Urothelium cell line (cell line): ENCODE results near the gene CLTB.

Experiments used
- DNase-seq: peaks from one replicate; pipeline ENCODE4 v3.0.0; 2011; ENCODE audit warnings: low spot score, mixed read lengths
- FAIRE-seq: peaks from 2 replicates; lab custom pipeline; 2011; peaks lifted over from hg19 to GRCh38; lab: Jason Lieb, UNC

The CLTB gene

DNA sequence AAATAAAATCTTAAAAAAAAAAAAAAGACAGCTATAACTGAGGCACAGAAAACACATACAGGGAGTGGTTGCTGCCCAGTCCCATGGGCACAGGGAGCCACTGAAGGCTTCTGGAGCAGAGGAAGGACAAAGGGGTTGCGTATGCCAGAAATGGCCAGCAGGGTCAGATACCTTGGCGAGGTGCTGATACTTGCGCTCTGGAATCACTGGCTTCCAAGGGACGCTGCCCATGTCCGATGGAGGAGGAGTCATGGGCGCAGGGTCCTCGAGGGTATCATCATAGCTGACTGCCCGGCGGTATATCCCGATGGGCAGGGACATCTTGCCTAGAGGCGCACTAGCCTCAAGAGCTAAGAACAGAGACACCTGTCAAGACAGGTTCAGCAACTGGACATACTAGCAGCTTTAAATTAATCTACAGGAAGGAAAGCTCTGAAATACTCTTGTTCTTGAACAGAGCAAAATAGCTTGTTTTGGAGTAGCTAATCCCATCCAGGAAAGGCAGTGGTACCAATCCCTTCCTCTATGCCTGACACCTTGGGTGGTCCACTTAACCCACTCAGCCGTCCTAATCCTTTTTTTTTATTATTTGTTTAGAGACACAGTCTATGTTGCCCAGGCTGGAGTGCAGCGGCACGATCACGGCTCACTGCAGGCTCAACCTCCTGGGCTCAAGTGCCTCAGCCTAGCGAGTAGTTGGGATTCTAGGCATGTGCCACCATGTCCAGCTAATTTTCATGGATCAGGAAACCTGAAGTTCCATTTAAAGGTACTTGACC lies 60.8 kb downstream of the CLTB start:
- DNase-seq (no peak), FAIRE-seq (no peak)

DNA sequence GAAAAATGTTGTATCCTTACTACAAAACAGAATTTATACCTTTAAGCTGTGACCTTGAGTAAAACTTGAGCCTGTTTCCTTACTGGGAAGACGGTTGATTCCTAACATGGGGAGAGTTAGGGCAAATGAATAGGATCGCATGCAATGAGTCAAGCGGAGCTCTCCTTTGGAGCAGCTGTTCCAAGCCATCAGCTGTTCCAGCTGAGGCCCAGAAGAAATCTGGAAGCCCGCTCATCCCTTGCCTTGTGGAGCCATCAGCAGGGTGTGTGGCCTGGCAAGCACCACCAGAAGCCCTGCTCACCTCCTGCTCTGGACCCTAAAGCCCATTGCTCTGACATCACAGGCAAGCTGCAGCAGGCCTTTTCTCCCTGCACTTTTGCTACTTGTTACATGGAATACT lies 62.8 kb downstream of the CLTB start:
- FAIRE-seq = no peak

DNA sequence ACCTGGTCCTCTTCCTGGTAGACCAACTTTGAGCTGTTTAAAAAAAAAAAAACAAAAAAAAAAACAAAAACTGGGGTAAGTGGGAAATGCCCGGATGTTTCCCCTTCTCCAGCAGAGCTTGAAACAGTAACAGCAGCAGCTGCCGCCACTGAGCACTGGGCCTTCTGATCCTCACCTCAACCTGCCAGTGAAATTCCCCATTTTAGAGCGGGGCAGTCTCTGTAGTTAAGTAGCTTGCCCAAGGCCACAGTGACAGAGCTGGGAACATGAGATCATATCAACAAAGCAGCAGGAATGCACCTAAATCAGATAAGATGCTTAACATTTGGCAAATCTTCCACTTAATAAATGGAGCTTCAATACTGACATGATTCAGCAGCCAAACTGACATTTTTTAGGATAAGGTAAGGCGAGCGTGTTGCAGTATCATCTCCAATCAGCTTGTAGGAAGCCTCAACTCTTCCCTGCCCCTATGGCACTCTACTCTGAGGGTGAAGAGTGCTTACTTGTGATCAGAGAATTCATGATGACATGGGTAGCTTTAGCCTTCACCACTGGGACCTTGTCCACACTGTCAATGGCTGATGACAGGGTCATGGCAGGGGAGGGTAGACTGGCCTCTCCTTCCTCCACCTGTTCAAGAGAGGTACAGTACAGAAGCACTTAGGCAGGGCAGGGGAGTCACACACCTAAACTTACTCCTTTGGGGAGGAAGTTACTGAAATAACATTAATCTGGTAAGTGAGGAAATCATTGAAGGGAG lies 64.0 kb downstream of the CLTB start:
- FAIRE-seq (no peak), DNase-seq (no peak)

More for the DNA sequence above, 62.8 kb downstream of the CLTB start:
- DNase-seq = no peak

DNA sequence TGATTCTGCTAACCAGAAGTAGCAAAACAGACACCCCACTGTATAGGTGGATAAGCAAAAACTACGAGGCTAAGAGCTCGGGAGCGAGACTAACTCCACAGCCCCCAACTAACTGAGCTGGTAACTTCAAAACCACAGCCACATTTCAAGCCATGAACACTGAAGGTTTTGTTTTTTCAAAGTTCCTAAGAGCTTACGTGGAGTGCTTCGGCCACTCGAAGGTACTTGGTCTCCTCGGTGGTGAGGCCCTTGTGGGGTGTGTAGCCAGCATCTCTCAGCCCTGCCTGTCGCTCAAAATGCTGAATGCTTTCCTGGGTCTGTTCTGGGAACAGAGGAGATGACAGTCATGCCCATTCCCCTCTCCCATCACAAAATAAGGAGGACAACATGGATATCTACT lies 65.9 kb downstream of the CLTB start:
- FAIRE-seq = no peak

DNA sequence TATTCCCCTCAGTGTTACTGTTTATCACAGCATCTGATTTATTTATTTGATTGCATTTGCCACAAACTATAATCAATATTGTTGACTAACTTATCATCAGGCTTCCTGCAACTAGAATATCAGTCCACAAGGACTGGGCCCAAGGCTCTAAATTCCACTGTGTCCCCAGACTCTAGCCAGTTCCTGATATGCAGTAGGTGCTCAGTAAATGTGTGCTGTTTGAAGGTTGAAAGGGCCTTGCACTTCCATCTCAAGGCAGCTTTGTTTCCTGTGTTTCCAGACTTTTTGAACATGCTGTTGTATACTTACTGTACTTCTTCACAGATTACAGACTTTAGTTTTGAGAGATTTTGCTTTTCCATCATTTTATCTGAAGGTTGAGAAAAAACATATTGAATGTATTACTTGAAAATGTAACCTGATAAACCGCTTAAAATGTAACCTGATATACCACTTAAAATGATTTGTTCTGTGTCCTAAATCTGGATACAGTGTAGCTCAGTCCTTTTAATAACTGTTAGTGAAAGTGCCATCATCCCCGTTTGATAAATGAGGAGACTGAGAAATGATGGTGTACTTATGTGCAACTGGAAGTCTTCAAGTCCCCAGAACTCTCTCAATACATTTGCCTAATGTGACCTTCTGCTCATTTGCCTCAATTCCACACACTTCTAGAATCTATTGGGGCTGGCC lies 73.4 kb downstream of the CLTB start:
- FAIRE-seq (no peak), DNase-seq (no peak)

More for the DNA sequence above, 65.9 kb downstream of the CLTB start:
- no peak for DNase-seq
